Keratinocyte (primary cell): ENCODE results near the gene DDRGK1. TPM values are rescaled to one million over a fixed set of nuclear protein-coding genes. Genes with fewer than 3 reads are reported as not detected.

Source experiments
- DNase-seq: peaks from one replicate; pipeline ENCODE4 v3.0.0-alpha.2; 2011; ENCODE audit warnings: low read depth, missing footprints, low spot score
- FAIRE-seq: peaks from 2 replicates; lab custom pipeline; 2011; peaks lifted over from hg19 to GRCh38; lab: Jason Lieb, UNC
- H2AFZ ChIP-seq: 2 replicates; pipeline ENCODE4 v1.6.0; 2012; ENCODE audit warnings: low read length, control low read depth, inconsistent platforms; ENCODE audit not compliant: control insufficient read depth
- H3K27ac ChIP-seq: 2 replicates; pipeline ENCODE4 v1.5.1; 2011; ENCODE audit warnings: low read length; ENCODE audit not compliant: control insufficient read depth, insufficient read depth
- H3K27me3 ChIP-seq: 3 replicates; pipeline ENCODE4 v1.6.0; 2011; ENCODE audit warnings: low read length; ENCODE audit not compliant: control insufficient read depth, insufficient read depth; ENCODE audit errors: extremely low read depth
- H3K36me3 ChIP-seq, 2 experiments: 2 replicates in 1 of 2; 3 replicates in 1 of 2; pipeline ENCODE4 v1.5.1; 2011; ENCODE audit warnings: low read length in 2 of 2, mild to moderate bottlenecking in 1 of 2; ENCODE audit not compliant: control insufficient read depth in 2 of 2, insufficient read depth in 2 of 2; ENCODE audit errors: extremely low read depth in 1 of 2
- H3K4me1 ChIP-seq: 3 replicates; pipeline ENCODE4 v1.5.1; 2011; ENCODE audit warnings: low read length; ENCODE audit not compliant: control insufficient read depth, insufficient read depth; ENCODE audit errors: extremely low read depth
- H3K4me2 ChIP-seq: 3 replicates; pipeline ENCODE4 v1.6.0; 2011; ENCODE audit warnings: low read depth, low read length; ENCODE audit not compliant: control insufficient read depth, insufficient read depth; ENCODE audit errors: extremely low read depth
- H3K4me3 ChIP-seq, 3 experiments: fragments of 200-600 bp in 1 of 3; sonication (generic) in 1 of 3; 2 replicates in 2 of 3; 3 replicates in 1 of 3; pipeline ENCODE4 v1.5.1; 2011 to 2016; ENCODE audit warnings: low read length in 3 of 3, mild to moderate bottlenecking in 3 of 3, control low read depth in 2 of 3, inconsistent platforms in 1 of 3, low read depth in 1 of 3, mixed read lengths in 1 of 3, mixed run types in 1 of 3, moderate library complexity in 1 of 3; ENCODE audit not compliant: control insufficient read depth in 2 of 3, insufficient read depth in 2 of 3; ENCODE audit errors: extremely low read depth in 1 of 3
- H3K79me2 ChIP-seq: 2 replicates; pipeline ENCODE4 v1.6.0; 2012; ENCODE audit warnings: low read length; ENCODE audit not compliant: control insufficient read depth, insufficient read depth
- H3K9ac ChIP-seq: 3 replicates; pipeline ENCODE4 v1.6.0; 2011; ENCODE audit warnings: low read length; ENCODE audit not compliant: control insufficient read depth, insufficient read depth; ENCODE audit errors: extremely low read depth
- H3K9me1 ChIP-seq: 3 replicates; pipeline ENCODE4 v1.6.0; 2011; ENCODE audit warnings: low read length; ENCODE audit not compliant: control insufficient read depth, insufficient read depth; ENCODE audit errors: extremely low read depth
- H3K9me3 ChIP-seq: 2 replicates; pipeline ENCODE4 v1.5.1; 2012; ENCODE audit warnings: low read depth, low read length; ENCODE audit not compliant: control insufficient read depth
- H4K20me1 ChIP-seq: 3 replicates; pipeline ENCODE4 v1.6.0; 2011; ENCODE audit warnings: low read length; ENCODE audit not compliant: control insufficient read depth, insufficient read depth; ENCODE audit errors: extremely low read depth
- EZH2 ChIP-seq: IDR thresholded peaks from one replicate; pipeline ENCODE4 v1.6.1; 2012; ENCODE audit warnings: inconsistent platforms, mild to moderate bottlenecking, low read length, moderate library complexity
- dilution Hi-C: fragments of 300-500 bp; cut with MboI; formaldehyde crosslinking; loops from one replicate; pipeline ENCODE4 v1.7.0; 2020; ENCODE audit warnings: low sequenced_read_pairs; ENCODE audit not compliant: extremely low pct_ligation_motif_present
- polyA plus RNA-seq, 5 experiments: library from polyadenylated mRNA; depleted of rRNA in 3 of 5; stranded (reverse) in 3 of 5; stranded (forward) in 1 of 5; unstranded in 1 of 5; fragments of >200 nt; gene quantifications; 1 replicate in 1 of 5; 2 replicates in 3 of 5; 3 replicates in 1 of 5; pipeline versions ENCODE4 v1.2.1 to v1.2.3, GENCODE V29; 2011 to 2012; ENCODE audit warnings: missing spikeins in 2 of 5, low read depth in 1 of 5, low replicate concordance in 1 of 5
- TF ChIP-seq, protein P1 (sequence below), 3 experiments: IDR thresholded peaks in 1 of 3; conservative IDR thresholded peaks in 1 of 3; optimal IDR thresholded peaks in 1 of 3; 2 replicates in 2 of 3; 3 replicates in 1 of 3; pipeline versions ENCODE3 to v1.5.1; 2011; ENCODE audit warnings: low read length in 3 of 3, mild to moderate bottlenecking in 3 of 3, moderate library complexity in 2 of 3, control low read depth in 1 of 3, inconsistent platforms in 1 of 3; ENCODE audit not compliant: insufficient read depth in 2 of 3; ENCODE audit errors: extremely low read depth in 1 of 3

The DDRGK1 gene
- polyA plus RNA-seq, 1 donor (not counting 4 experiments of a cell fraction or from before 2014, with no cell fraction given), result 32.2 TPM

DNA sequence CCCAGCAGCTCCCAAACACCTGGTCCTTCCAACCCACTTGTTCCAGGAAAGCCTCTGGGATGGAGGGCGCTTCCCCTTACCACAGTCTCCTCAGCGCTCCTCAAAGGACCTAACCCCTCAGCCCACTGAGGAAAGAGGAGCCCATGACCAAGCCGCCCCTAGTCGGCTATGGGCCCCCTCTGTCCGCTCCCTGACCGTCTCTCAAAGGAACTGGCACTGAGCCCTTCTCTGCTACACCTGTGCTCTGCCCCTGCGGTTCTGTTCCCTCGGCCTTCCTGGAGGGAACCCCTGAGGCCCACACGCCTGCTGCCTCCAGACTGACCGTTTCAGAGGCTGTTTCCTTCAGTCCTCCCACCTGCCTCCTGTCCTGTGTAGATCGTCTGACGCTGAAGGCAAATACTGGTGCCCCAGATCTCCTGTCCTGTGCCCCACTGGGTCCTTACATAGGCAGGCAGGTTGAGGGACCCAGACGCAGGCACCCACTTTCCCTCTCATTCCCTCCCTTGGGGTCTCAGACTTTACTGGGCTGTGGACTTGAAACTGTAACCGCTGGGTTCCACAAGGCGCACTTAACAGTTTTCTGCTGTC, 36.4 kb upstream of the DDRGK1 start:
- Histone ChIP-seq H3K9me1 (no peaks in the 10 kb centered on the region), H3K9ac (no peak overlapping the region), H3K4me2 (peak overlapping the region; percentile 87), H3K27ac (no peak overlapping the region), H3K36me3 (peaks cover 0 to 2% of the 10 kb centered on the region in 2 experiments), H3K4me1 (peaks cover 18% of the 10 kb centered on the region), H3K27me3 (no peaks in the 10 kb centered on the region), H2AFZ (no peak overlapping the region), H4K20me1 (peaks cover under 1% of the 10 kb centered on the region), H3K9me3 (no peaks in the 10 kb centered on the region), H3K79me2 (no peaks in the 10 kb centered on the region), H3K4me3 (peak overlapping the region in 2 of 3 experiments; percentile 66 to 87)
- no peak for DNase-seq
- TF ChIP-seq, protein P1, sequence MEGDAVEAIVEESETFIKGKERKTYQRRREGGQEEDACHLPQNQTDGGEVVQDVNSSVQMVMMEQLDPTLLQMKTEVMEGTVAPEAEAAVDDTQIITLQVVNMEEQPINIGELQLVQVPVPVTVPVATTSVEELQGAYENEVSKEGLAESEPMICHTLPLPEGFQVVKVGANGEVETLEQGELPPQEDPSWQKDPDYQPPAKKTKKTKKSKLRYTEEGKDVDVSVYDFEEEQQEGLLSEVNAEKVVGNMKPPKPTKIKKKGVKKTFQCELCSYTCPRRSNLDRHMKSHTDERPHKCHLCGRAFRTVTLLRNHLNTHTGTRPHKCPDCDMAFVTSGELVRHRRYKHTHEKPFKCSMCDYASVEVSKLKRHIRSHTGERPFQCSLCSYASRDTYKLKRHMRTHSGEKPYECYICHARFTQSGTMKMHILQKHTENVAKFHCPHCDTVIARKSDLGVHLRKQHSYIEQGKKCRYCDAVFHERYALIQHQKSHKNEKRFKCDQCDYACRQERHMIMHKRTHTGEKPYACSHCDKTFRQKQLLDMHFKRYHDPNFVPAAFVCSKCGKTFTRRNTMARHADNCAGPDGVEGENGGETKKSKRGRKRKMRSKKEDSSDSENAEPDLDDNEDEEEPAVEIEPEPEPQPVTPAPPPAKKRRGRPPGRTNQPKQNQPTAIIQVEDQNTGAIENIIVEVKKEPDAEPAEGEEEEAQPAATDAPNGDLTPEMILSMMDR (optimal IDR thresholded peaks at IDR 0.05 in 1 of 3, IDR thresholded peaks at IDR 0.05 in 1 of 3, conservative IDR thresholded peaks at IDR 0.05 in 1 of 3; ENCODE audit: extremely low read depth in 1 of 3, insufficient read depth in 2 of 3, low read length in 3 of 3), result no peak
- no peak for TF ChIP-seq EZH2
- FAIRE-seq, result no peak
- dilution Hi-C loops, result no loop called here

DNA sequence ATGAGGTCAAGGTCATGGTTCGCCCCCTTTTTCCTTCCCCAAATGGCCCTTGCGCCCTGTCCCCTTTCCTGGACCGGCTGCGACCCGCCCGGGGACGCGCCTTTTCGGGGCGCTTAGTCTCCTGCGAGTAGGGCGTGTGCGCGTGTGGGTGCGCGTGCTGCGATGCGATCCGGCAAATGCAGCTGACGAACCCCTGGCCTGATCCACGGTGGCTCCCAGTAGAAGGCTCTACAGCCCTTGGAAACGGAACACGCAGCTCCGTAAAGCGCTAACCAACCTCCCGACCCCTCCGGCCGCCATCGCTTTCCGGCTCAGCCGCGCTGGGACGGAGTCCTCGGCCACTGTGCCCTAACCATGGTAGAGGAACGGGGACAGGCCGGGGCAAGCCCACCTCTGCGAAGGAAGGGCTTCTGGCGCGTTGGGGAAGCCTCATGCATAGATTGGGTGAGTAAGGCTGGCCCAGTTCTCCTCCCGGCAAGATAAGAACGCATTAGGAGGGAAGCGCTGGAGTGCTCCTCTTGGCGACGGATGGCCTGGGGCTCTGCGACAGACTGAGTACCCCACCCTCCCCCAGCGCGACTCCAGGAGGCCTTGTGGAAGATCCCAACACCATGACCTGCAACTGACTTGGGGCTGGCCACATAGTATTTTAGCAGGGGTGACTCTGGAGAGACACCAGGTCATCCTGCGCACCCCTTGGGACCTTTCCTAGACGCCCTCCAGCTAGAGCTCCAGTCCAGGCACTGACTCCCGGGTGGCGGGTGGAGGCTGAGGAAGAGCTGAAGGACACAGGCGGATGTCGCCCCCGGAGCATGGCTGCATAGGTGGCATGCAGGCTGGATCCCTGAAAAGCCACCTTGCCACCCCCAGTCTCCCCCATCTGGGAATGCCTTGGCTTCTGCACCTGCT, 35.6 kb upstream of the DDRGK1 start:
- no peaks in the 10 kb centered on the region for H3K9me3 ChIP-seq
- peak; percentile 83 for FAIRE-seq
- peaks cover 2% of the 10 kb centered on the region for H3K9me1 ChIP-seq
- H3K79me2 ChIP-seq, result no peaks in the 10 kb centered on the region
- peaks cover 25% of the 10 kb centered on the region for H3K4me1 ChIP-seq
- DNase-seq, result no peak
- H3K4me2 ChIP-seq, result peak overlapping the region; percentile 87
- peaks cover 0 to 2% of the 10 kb centered on the region in 2 experiments for H3K36me3 ChIP-seq
- H4K20me1 ChIP-seq, result peaks cover 8% of the 10 kb centered on the region
- peak overlapping the region; percentile 57 for H3K27ac ChIP-seq
- H3K4me3 ChIP-seq, result peak overlapping the region; percentile 66 to 87 (median 86)
- no peak for TF ChIP-seq EZH2
- TF ChIP-seq, protein P1 (optimal IDR thresholded peaks at IDR 0.05 in 1 of 3, IDR thresholded peaks at IDR 0.05 in 1 of 3, conservative IDR thresholded peaks at IDR 0.05 in 1 of 3; ENCODE audit: extremely low read depth in 1 of 3, insufficient read depth in 2 of 3, low read length in 3 of 3), result no peak
- H2AFZ ChIP-seq, result peak overlapping the region; percentile 95
- peak overlapping the region; percentile 77 for H3K9ac ChIP-seq
- dilution Hi-C loops, result no loop called here
- H3K27me3 ChIP-seq, result no peaks in the 10 kb centered on the region
